ENCODE data around the gene EPHA7.

Gene EPHA7

GRCh38 chr6:93388070-93388469, 31.3 kb downstream of the EPHA7 start:
- Histone ChIP-seq H3K79me2 (ENCODE audit: low read length) (no peaks in the 10 kb centered on the region), H3K27me3 (ENCODE audit: low read depth, low read length) (no peaks in the 10 kb centered on the region), H3K4me1 (ENCODE audit: low read length) (no peaks in the 10 kb centered on the region), H3K9ac (ENCODE audit: low read length) (no peak overlapping the region), H4K20me1 (ENCODE audit: insufficient read depth, low read length) (no peaks in the 10 kb centered on the region), H3K4me2 (ENCODE audit: low read length) (no peak overlapping the region), H3K27ac (ENCODE audit: low read length) (no peak overlapping the region), H2AFZ (ENCODE audit: low read depth, low read length) (no peak overlapping the region), H3K9me3 (ENCODE audit: insufficient read depth, low read length) (no peaks in the 10 kb centered on the region), H3K36me3 (replicated peaks; ENCODE audit: low read depth, low read length) (no peaks in the 10 kb centered on the region), H3K4me3 (ENCODE audit: low read length) (no peak overlapping the region)
- TF ChIP-seq CTCF (IDR thresholded peaks at IDR 0.05; ENCODE audit: low read depth, low read length) (no peak), EZH2phosphoT487 (IDR thresholded peaks at IDR 0.05; ENCODE audit: low read depth) (no peak)

- Histone ChIP-seq H3K4me1 (ENCODE audit: low read length) (no peaks in the 10 kb centered on the region), H3K36me3 (replicated peaks; ENCODE audit: low read depth, low read length) (no peaks in the 10 kb centered on the region), H2AFZ (ENCODE audit: low read depth, low read length) (no peak overlapping the region), H3K4me2 (ENCODE audit: low read length) (no peak overlapping the region), H3K79me2 (ENCODE audit: low read length) (no peaks in the 10 kb centered on the region), H3K9ac (ENCODE audit: low read length) (no peak overlapping the region), H3K4me3 (ENCODE audit: low read length) (no peak overlapping the region), H3K27me3 (ENCODE audit: low read depth, low read length) (no peaks in the 10 kb centered on the region), H3K27ac (ENCODE audit: low read length) (no peak overlapping the region), H4K20me1 (ENCODE audit: insufficient read depth, low read length) (no peaks in the 10 kb centered on the region), H3K9me3 (ENCODE audit: insufficient read depth, low read length) (no peaks in the 10 kb centered on the region)
- TF ChIP-seq CTCF (IDR thresholded peaks at IDR 0.05; ENCODE audit: low read depth, low read length) (no peak), EZH2phosphoT487 (IDR thresholded peaks at IDR 0.05; ENCODE audit: low read depth) (no peak)
These were observed 43.3 kb downstream of the EPHA7 start for GRCh38 chr6:93376026-93376540.

GRCh38 chr6:93373445-93373844, 45.9 kb downstream of the EPHA7 start:
- Histone ChIP-seq H3K79me2 (ENCODE audit: low read length) (no peaks in the 10 kb centered on the region), H3K36me3 (replicated peaks; ENCODE audit: low read depth, low read length) (no peaks in the 10 kb centered on the region), H3K9ac (ENCODE audit: low read length) (no peak overlapping the region), H3K9me3 (ENCODE audit: insufficient read depth, low read length) (no peaks in the 10 kb centered on the region), H2AFZ (ENCODE audit: low read depth, low read length) (no peak overlapping the region), H3K4me2 (ENCODE audit: low read length) (no peak overlapping the region), H4K20me1 (ENCODE audit: insufficient read depth, low read length) (no peaks in the 10 kb centered on the region), H3K27ac (ENCODE audit: low read length) (no peak overlapping the region), H3K27me3 (ENCODE audit: low read depth, low read length) (no peaks in the 10 kb centered on the region), H3K4me3 (ENCODE audit: low read length) (no peak overlapping the region), H3K4me1 (ENCODE audit: low read length) (no peaks in the 10 kb centered on the region)
- no peak for TF ChIP-seq CTCF (IDR thresholded peaks at IDR 0.05; ENCODE audit: low read depth, low read length)
- no peak for TF ChIP-seq EZH2phosphoT487 (IDR thresholded peaks at IDR 0.05; ENCODE audit: low read depth)

GRCh38 chr6:93371756-93372155, 47.6 kb downstream of the EPHA7 start:
- Histone ChIP-seq H4K20me1 (ENCODE audit: insufficient read depth, low read length) (no peaks in the 10 kb centered on the region), H3K4me3 (ENCODE audit: low read length) (no peak overlapping the region), H3K4me1 (ENCODE audit: low read length) (no peaks in the 10 kb centered on the region), H3K36me3 (replicated peaks; ENCODE audit: low read depth, low read length) (no peaks in the 10 kb centered on the region), H3K9me3 (ENCODE audit: insufficient read depth, low read length) (no peaks in the 10 kb centered on the region), H3K27ac (ENCODE audit: low read length) (no peak overlapping the region), H3K4me2 (ENCODE audit: low read length) (no peak overlapping the region), H3K27me3 (ENCODE audit: low read depth, low read length) (no peaks in the 10 kb centered on the region), H3K79me2 (ENCODE audit: low read length) (no peaks in the 10 kb centered on the region), H3K9ac (ENCODE audit: low read length) (no peak overlapping the region), H2AFZ (ENCODE audit: low read depth, low read length) (no peak overlapping the region)
- TF ChIP-seq CTCF (IDR thresholded peaks at IDR 0.05; ENCODE audit: low read depth, low read length) (no peak), EZH2phosphoT487 (IDR thresholded peaks at IDR 0.05; ENCODE audit: low read depth) (no peak)

Measured in OCI-LY3 (cell line).